ENCODE data around the gene TGFBR3. TPM values are rescaled to one million over a fixed set of nuclear protein-coding genes. Genes with fewer than 3 reads are reported as not detected.

TGFBR3 gene
- total and polyA plus RNA-seq, 9 donors = 92.4 to 442 (median 165) TPM

DNA sequence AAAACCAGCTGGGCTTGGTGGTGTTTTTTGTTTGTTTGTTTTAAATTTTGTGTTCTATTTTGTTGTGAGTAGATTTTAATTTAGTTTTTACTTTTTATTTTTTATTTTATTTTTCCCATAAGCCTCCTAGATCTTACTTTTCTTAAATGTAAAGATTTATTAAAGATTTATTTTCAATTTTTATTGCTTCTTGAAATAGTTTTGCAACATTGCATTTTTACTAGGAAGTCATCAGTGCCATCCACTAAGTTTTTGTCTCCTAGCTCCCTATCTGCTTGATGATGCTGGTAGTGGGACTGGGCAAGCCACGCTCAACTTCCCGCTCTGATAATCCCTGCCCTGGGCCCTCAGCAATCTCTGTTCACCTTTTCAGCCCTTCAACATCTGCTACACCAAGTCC is 209.9 kb downstream of the TGFBR3 start:
- intact Hi-C loops (cut with DNase I) = no loop called here
- no peaks in the 10 kb centered on the region for H3K36me3 ChIP-seq
- no peaks in the 10 kb centered on the region for H3K27me3 ChIP-seq
- no peak overlapping the region for H3K27ac ChIP-seq
- 87 to 93% (median 91%) methylated on average over 2 of the region's 2 CpGs for WGBS, 3 donors
- TF ChIP-seq POLR2A (IDR thresholded peaks at IDR 0.05) (no peak), EP300 (IDR thresholded peaks at IDR 0.05) (no peak), CTCF (IDR thresholded peaks at IDR 0.05) (no peak)
- no peaks in the 10 kb centered on the region for H3K4me1 ChIP-seq (ENCODE audit: insufficient read depth)
- no peak for DNase-seq
- no peaks in the 10 kb centered on the region for H3K9me3 ChIP-seq
- H3K4me3 ChIP-seq = no peak overlapping the region

GRCh38 chr1:91674107-91674506 is 211.8 kb downstream of the TGFBR3 start:
- no peak overlapping the region for H3K27ac ChIP-seq
- intact Hi-C loops (cut with DNase I) = no loop called here
- DNase-seq = no peak
- no peak overlapping the region for H3K4me3 ChIP-seq
- no peaks in the 10 kb centered on the region for H3K27me3 ChIP-seq
- no peak for TF ChIP-seq CTCF (IDR thresholded peaks at IDR 0.05)
- no peak for TF ChIP-seq POLR2A (IDR thresholded peaks at IDR 0.05)
- TF ChIP-seq EP300 (IDR thresholded peaks at IDR 0.05) = no peak
- H3K36me3 ChIP-seq = no peaks in the 10 kb centered on the region
- H3K4me1 ChIP-seq (ENCODE audit: insufficient read depth) = no peaks in the 10 kb centered on the region
- 86 to 91% (median 87%) methylated on average over 2 of the region's 2 CpGs for WGBS, 3 donors
- no peaks in the 10 kb centered on the region for H3K9me3 ChIP-seq

- WGBS, 3 donors = 70 to 83% (median 71%) methylated on average over 3 of the region's 3 CpGs
- intact Hi-C loops (cut with DNase I) = no loop called here
- no peaks in the 10 kb centered on the region for H3K36me3 ChIP-seq
- DNase-seq = no peak
- H3K9me3 ChIP-seq = no peaks in the 10 kb centered on the region
- H3K4me3 ChIP-seq = no peak overlapping the region
- no peaks in the 10 kb centered on the region for H3K27me3 ChIP-seq
- H3K27ac ChIP-seq = no peak overlapping the region
- no peaks in the 10 kb centered on the region for H3K4me1 ChIP-seq (ENCODE audit: insufficient read depth)
- no peak for TF ChIP-seq CTCF (IDR thresholded peaks at IDR 0.05)
- no peak for TF ChIP-seq POLR2A (IDR thresholded peaks at IDR 0.05)
- TF ChIP-seq EP300 (IDR thresholded peaks at IDR 0.05) = no peak
Measured at GRCh38 chr1:91673613-91674012, 212.3 kb downstream of the TGFBR3 start.

- H3K4me3 ChIP-seq = no peak overlapping the region
- intact Hi-C loops (cut with DNase I) = no loop called here
- no peaks in the 10 kb centered on the region for H3K27me3 ChIP-seq
- 84 to 98% (median 97%) methylated on average over 4 of the region's 4 CpGs for WGBS, 3 donors
- no peaks in the 10 kb centered on the region for H3K36me3 ChIP-seq
- TF ChIP-seq CTCF (IDR thresholded peaks at IDR 0.05) = no peak
- no peak for TF ChIP-seq EP300 (IDR thresholded peaks at IDR 0.05)
- no peak for TF ChIP-seq POLR2A (IDR thresholded peaks at IDR 0.05)
- no peak overlapping the region for H3K27ac ChIP-seq
- no peak for DNase-seq
- no peaks in the 10 kb centered on the region for H3K9me3 ChIP-seq
- H3K4me1 ChIP-seq (ENCODE audit: insufficient read depth) = no peaks in the 10 kb centered on the region
Measured at GRCh38 chr1:91672601-91673161, 213.3 kb downstream of the TGFBR3 start.
